Liver (tissue), 3 donors: Measurements from ENCODE around the gene MYO5A.

Source experiments
- CTCF ChIP-seq: fragments of 150-350 bp; IDR thresholded peaks from 2 replicates; pipeline ENCODE4 v1.5.1; 2017; ENCODE audit warnings: improper control_type of control experiment, low read depth, low read length; ENCODE audit not compliant: missing input control
- EGR1 ChIP-seq, 2 donors: IDR thresholded peaks; 2 replicates each; pipeline ENCODE4 v1.6.1; 2016 to 2018; ENCODE audit warnings: antibody characterized with exemption in 2 of 2, low read depth in 2 of 2
- FOXA1 ChIP-seq: IDR thresholded peaks from 2 replicates; pipeline ENCODE4 v1.6.1; 2016; ENCODE audit warnings: antibody characterized with exemption
- FOXA2 ChIP-seq: IDR thresholded peaks from 2 replicates; pipeline ENCODE4 v1.6.1; 2016; ENCODE audit warnings: antibody characterized with exemption
- GABPA ChIP-seq, 2 donors: IDR thresholded peaks in 1 of 2; conservative IDR thresholded peaks in 1 of 2; 2 replicates each; pipeline ENCODE4 v1.6.1; 2016; ENCODE audit warnings: antibody characterized with exemption in 2 of 2, mild to moderate bottlenecking in 1 of 2, moderate library complexity in 1 of 2
- HNF4G ChIP-seq: IDR thresholded peaks from 2 replicates; pipeline ENCODE4 v1.6.1; 2016; ENCODE audit warnings: antibody characterized with exemption
- JUND ChIP-seq, 2 donors: IDR thresholded peaks; 2 replicates each; pipeline ENCODE4 v1.6.1; 2016; ENCODE audit warnings: antibody characterized with exemption in 2 of 2
- MAX ChIP-seq: IDR thresholded peaks from 2 replicates; pipeline ENCODE4 v1.6.1; 2016; ENCODE audit warnings: antibody characterized with exemption
- RAD21 ChIP-seq, 2 donors: IDR thresholded peaks; 2 replicates each; pipeline ENCODE4 v1.6.1; 2016; ENCODE audit warnings: antibody characterized with exemption in 2 of 2, mild to moderate bottlenecking in 2 of 2
- TAF1 ChIP-seq: conservative IDR thresholded peaks from 2 replicates; pipeline ENCODE4 v1.6.1; 2016; ENCODE audit warnings: antibody characterized with exemption, mild to moderate bottlenecking
- YY1 ChIP-seq: IDR thresholded peaks from 2 replicates; pipeline ENCODE4 v1.6.1; 2016; ENCODE audit warnings: antibody characterized with exemption, mild to moderate bottlenecking
- TF ChIP-seq, protein P1 (sequence below): IDR thresholded peaks from 2 replicates; pipeline ENCODE4 v1.6.1; 2016; ENCODE audit warnings: antibody characterized with exemption
- TF ChIP-seq, protein P2 (sequence below): IDR thresholded peaks from 2 replicates; pipeline ENCODE4 v1.6.1; 2016; ENCODE audit warnings: antibody characterized with exemption
- donor health status: healthy.
- donor health status: healthy.

DNA sequence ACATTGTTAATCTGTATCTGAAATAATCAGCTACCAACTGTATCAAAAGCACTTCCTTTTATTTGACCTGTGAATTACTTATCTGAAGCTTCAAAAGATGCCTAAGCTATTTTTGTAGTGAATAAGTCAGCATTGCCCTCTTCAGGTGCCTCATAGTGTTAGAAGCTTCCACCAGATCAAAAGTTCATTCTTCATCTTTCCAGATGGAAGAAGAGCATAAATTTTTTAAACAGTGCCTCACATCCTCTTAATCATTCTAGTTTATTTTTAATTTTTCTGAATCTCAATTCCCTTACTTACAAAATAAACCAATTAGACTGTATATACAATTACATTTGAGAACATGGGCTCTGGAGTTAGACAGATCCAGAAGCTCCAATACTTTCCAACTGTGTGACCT is 65.0 kb downstream of the MYO5A start:
- TF ChIP-seq CTCF: no peak
- TF ChIP-seq FOXA2: no peak
- TF ChIP-seq HNF4G: no peak
- TF ChIP-seq EGR1 (IDR thresholded peaks at IDR 0.05; ENCODE audit: low read depth in 2 of 2): no peak
- TF ChIP-seq RAD21 (IDR thresholded peaks at IDR 0.05): peak; percentile 15 to 23
- no peak for TF ChIP-seq TAF1
- TF ChIP-seq MAX: no peak
- TF ChIP-seq, protein P1, sequence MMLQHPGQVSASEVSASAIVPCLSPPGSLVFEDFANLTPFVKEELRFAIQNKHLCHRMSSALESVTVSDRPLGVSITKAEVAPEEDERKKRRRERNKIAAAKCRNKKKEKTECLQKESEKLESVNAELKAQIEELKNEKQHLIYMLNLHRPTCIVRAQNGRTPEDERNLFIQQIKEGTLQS: no peak
- TF ChIP-seq YY1: no peak
- TF ChIP-seq JUND (IDR thresholded peaks at IDR 0.05): no peak
- TF ChIP-seq, protein P2, sequence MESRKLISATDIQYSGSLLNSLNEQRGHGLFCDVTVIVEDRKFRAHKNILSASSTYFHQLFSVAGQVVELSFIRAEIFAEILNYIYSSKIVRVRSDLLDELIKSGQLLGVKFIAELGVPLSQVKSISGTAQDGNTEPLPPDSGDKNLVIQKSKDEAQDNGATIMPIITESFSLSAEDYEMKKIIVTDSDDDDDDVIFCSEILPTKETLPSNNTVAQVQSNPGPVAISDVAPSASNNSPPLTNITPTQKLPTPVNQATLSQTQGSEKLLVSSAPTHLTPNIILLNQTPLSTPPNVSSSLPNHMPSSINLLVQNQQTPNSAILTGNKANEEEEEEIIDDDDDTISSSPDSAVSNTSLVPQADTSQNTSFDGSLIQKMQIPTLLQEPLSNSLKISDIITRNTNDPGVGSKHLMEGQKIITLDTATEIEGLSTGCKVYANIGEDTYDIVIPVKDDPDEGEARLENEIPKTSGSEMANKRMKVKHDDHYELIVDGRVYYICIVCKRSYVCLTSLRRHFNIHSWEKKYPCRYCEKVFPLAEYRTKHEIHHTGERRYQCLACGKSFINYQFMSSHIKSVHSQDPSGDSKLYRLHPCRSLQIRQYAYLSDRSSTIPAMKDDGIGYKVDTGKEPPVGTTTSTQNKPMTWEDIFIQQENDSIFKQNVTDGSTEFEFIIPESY: no peak
- no peak for TF ChIP-seq GABPA (IDR thresholded peaks at IDR 0.05 in 1 of 2, conservative IDR thresholded peaks at IDR 0.05 in 1 of 2)
- TF ChIP-seq FOXA1: no peak
